ENCODE measurements around the gene IL24.

GRCh38 chr1:206856674-206857464 lies 40.4 kb upstream of the IL24 start:
- peak; percentile 53 for TF ChIP-seq SMC3 (IDR thresholded peaks at IDR 0.05)
- TF ChIP-seq CTCF (IDR thresholded peaks at IDR 0.05): peak; percentile 51
- TF ChIP-seq ZNF302 (CRISPR knock-in tag; IDR thresholded peaks at IDR 0.05): no peak
- no peak for TF ChIP-seq CBX2 (IDR thresholded peaks at IDR 0.05; ENCODE audit: borderline replicate concordance, low read depth)
- no peak for TF ChIP-seq JUNB (IDR thresholded peaks at IDR 0.05)
- no peak for TF ChIP-seq CHD2 (IDR thresholded peaks at IDR 0.05; ENCODE audit: low read length, partially characterized antibody)
- no peak for TF ChIP-seq PHF8 (IDR thresholded peaks at IDR 0.05; ENCODE audit: borderline replicate concordance, low read depth)
- TF ChIP-seq JUN (IDR thresholded peaks at IDR 0.05): no peak
- no peak for TF ChIP-seq EP300 (IDR thresholded peaks at IDR 0.05)
